GM21423 (cell line): ENCODE data around the gene SSB.
"Not testable (repeated sequence)": the region's sequence is repeated elsewhere in the genome, so short reads cannot be mapped to it uniquely, and the experiment has no call there.

Experiments used
- ATAC-seq: cut with Tn5 transposase; IDR thresholded peaks from one replicate; pipeline ENCODE4 v1.9.1; 2021; ENCODE audit warnings: mild to moderate bottlenecking, moderate library complexity; ENCODE audit not compliant: unreplicated experiment

SSB gene

DNA sequence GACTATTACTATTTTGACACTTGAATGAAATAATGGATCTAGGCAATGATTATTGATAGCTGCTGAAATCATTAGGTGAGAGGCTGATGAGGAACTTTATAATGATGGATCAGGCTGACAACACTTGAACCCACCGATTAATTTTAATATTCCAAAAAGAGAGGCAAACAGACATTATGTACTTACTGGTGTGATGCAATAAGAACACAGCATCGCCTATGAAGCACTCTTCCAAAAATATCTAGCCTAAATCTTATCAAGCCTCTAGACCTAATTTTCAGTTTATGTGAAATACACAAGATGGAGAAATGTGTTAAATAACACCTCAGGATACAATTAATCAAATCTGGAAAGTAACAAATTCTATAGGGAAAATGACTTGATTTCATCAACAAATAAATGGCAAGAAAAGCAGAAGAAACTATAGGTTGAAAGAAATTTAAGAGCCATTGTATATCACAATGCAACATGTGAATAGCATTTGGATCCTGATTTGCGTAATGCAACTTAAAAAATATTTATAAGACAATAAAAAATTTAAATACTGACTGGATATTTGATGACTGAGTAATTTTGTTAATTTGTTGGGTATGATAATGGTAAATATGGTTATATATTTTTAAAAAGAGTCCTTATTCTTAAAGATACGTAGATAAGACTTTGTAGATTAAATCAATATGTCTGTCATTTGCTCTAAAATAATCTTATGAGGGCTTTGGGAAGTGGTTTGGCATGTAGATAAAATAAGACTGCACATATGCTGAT lies 17.2 kb upstream of the SSB start:
- ATAC-seq, result no peak

DNA sequence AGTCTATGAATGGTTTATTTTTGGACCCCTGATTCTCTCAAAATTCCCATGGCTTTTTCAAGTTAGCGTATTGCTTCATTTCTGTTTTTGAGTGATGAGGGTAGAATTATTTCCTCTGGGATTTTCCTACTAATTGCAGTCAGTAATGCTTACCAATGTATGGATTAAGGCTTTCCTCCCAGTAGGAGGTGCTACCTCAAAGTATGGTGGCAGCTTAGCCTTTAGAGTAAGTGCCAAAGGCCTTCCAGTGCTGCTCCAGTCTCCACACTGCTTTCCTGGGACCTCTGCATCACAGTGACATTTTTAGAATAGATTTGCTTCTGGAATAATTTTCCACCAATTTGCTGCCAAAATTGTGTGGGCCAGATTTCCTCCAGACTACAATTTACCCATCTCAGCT lies 16.2 kb upstream of the SSB start:
- ATAC-seq, result no peak

DNA sequence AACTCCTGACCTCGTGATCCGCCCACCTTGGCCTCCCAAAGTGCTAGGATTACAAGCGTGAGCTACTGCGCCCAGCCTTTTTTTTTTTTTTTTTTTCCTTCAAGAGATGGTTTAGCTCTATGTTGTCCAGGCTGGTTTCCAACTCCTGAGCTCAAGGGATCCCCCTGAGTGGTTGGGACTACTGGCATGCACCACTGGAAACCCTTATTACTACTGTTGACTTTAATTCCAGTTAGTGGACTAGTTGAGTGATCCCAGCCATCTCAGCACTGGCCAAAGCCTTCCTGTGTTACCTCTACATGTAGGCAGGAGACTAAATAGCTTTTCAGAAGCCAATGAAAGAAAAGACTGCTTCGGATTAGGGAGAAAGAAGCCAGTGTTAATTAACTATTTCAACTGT lies 8.1 kb upstream of the SSB start:
- ATAC-seq, result no peak

DNA sequence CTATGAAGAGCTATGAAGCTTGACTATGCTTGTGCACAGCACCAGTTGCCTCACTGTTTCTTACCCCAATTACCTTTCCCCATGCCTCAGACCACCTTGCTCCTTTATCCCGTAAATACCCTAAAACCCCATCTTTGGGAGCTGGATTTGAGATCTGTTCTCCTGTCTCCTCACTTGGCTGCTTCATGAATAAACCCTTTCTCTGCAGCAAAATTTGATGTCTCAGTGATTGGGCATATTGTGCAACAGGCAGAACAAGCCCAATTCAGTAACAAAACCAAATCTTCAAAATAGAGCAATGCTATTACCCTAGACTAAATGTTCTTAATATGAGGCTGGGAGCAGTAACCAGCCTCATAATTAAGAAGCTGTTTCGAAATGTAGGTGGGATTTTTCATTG lies 3.5 kb upstream of the SSB start:
- no peak for ATAC-seq

DNA sequence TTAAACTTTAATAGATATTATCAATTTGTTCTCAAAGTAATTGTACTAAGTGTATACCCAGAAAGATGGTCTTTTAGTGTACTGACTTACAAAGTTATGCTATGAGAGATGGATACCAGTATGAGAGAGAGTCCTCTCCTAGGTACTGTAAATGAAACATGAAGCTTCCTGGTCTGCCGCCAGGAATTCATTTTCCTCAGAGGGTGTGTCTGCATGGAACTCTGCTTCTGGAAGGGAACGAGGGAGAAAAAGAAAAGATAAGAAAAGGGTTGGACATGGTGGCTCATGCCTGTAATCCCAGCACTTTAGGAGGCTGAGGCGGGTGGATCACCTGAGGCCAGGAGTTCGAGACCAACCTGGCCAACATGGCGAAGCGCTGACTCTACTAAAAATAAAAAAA lies 2.2 kb upstream of the SSB start:
- no peak for ATAC-seq

DNA sequence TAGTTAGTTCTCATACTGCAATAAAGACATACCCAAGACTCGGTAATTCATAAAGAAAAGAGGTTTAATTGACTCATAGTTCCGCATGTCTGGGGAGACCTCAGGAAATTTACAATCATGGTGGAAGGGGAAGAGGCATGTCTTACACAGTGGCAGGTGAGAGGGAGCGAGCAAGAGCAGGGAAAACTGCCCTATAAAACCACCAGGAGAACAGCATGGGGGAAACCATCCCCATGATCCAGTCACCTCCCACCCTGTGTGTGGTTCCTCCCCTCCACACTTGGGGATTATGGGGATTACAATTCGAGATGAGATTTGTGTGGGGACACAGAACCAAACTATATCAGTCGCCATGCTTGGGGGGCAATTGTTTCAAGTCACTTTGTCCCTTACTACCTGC lies 1.1 kb upstream of the SSB start:
- ATAC-seq, result no peak

DNA sequence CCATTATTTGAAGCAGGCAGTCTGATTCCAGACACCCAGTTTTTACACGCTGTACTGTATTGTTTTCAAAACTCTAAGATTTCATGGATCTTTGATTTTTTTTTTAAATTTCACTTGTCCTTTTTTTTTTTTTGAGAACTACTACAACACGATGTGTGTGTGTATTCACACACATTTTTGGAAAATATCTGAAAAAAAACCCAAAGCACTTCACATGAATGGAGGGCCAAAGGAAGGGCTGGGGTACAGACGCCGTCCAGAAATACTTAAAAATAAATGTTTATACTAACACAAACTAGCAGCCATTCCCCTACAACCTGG lies 314 bp upstream of the SSB start:
- ATAC-seq, result no peak

DNA sequence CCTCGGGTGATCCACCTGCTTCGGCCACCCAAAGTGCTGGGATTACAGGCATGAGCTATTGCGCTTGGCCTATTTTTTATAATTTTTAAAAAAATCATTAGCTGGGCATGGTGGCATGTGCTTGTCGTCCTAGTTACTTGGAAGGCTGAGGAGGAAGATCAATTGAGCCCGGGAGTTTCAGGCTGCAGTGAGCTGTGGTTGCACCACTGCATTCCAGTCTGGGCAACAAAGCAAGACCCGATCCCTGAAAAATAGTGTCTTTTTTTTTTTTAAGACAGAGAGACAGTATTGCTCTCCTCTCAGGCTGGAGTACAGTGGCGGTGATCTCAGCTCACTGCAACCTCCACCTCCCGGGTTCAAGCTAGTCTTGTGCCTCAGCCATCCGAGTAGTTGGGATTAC lies 4.8 kb downstream of the SSB start:
- no peak for ATAC-seq

DNA sequence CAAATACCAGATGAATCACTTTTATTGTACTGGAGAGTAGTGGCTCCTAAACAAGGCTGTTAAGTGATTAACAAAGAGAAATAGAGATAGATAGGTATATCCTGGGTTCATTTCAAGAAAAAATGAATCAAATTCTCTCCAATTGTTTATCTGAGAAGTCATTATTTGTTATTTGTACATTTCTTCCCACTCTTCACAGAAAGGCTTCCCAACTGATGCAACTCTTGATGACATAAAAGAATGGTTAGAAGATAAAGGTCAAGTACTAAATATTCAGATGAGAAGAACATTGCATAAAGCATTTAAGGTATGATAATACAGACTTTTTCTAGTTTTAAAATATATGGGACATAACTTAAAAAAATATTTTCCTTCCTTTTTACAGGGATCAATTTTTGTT lies 7.9 kb downstream of the SSB start:
- ATAC-seq, result no peak

DNA sequence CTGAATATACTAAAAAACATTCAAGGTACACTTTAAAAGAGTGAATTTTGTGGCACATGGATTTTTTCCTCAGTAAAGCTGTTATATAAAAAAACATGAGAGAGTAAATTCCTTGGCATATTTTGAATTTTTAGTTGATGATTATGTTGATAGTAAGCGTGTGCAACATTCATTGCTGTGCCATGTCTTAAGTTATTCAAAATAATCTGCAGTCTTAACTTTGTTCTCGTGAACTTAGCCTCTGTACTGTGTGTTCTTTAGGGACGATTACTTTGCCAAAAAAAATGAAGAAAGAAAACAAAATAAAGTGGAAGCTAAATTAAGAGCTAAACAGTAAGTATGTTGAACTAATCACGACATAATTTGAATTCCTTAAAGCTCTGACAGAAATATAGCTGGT lies 9.6 kb downstream of the SSB start:
- ATAC-seq, result no peak

DNA sequence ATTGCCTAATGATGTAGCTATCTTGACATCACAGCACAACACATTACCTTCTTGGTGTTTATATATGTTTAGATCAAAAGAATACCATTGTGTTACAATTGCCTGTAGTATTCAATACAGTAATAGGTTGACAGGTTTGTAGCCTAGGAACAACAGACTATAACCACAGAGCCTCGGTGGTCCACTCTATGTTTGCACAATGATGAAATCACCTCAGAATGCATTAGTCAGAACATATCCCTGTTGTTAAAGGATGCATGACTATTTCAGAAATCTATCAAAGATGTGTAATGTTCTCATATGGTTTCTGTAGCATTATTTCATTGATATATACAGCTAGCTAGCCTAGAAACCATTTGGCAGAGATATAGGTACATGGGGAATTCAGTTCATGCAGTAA lies 17.2 kb downstream of the SSB start:
- ATAC-seq, result no peak

DNA sequence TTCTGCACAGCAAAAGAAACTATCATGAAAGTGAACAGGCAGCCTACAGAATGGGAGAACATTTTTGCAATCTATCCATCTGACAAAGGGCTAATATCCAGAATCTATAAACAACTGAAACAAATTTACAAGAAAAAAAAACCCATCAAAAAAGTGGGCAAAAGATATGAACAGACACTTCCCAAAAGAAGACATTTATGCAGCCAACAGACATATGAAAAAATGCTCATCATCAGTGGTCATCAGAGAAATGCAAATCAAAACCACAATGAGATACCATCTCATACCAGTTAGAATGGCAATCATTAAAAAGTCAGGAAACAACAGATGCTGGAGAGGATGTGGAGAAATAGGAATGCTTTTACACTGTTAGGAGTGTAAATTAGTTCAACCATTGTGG lies 18.3 kb downstream of the SSB start:
- ATAC-seq, result not testable (repeated sequence)

DNA sequence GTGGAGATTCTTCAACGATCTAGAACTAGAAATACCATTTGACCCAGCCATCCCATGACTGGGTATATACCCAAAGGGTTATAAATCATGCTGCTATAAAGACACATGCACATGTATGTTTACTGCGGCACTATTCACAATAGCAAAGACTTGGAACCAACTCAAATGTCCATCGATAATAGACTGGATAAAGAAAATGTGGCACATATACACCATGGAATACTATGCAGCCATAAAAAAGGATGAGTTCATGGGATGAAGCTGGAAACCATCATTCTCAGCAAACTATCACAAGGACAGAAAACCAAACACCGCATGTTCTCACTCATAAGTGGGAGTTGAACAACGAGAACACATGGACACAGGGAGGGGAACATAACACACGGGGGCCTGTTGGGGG lies 18.7 kb downstream of the SSB start:
- not testable (repeated sequence) for ATAC-seq

DNA sequence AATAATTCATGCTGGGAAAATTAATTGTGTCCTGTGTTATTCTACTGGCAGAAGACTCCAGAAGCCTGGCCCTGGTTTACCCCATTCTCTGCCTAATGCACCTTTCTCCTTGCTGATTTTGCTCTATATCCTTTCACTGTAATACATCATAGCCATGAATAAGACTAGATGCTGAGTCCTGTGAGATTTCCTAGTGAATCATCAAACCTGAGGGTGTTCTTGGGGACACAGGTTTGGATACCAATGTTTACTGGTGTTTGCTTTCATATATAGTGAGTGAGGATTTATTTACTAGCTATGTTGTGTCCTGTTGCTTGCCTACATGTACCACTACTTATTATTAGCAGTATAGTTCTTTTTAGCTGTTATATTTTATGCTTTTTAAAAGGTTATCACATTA lies 19.6 kb downstream of the SSB start:
- ATAC-seq, result no peak

DNA sequence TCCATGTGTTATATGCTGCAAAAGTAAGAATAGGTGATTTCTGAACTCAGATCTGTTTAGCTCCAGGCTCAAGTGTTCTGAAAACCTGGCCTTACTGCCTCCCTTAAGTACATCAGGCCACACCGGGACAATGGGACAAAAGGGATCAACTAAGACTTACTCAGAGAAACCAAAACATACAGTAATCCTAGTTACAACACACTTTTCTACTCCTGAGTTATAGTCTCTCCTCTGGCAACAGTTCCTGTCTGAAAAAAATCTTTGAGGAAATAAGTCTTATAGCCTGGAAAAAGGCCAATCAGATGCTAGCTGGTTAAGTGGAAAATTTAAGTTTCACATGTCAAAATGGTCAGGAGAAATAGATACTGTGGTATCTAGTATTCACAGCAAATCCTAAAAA lies 20.4 kb downstream of the SSB start:
- no peak for ATAC-seq

DNA sequence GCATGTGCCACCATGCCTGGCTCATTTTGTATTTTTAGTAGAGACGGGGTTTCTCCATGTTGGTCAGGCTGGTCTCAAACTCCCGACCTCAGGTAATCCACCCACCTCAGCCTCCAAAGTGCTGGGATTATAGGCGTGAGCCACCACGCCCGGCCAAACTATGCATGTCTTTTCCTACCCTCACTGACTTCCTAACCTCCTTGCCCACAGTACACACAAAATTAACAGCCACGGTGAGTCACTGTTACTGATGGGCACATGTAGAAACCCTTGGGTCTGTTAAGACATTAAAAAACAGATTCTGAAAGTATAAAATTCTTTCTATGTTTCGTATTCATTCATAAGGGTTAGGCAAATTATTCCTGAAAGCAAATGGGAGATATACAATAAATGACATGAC lies 21.4 kb downstream of the SSB start:
- ATAC-seq, result not testable (repeated sequence)

DNA sequence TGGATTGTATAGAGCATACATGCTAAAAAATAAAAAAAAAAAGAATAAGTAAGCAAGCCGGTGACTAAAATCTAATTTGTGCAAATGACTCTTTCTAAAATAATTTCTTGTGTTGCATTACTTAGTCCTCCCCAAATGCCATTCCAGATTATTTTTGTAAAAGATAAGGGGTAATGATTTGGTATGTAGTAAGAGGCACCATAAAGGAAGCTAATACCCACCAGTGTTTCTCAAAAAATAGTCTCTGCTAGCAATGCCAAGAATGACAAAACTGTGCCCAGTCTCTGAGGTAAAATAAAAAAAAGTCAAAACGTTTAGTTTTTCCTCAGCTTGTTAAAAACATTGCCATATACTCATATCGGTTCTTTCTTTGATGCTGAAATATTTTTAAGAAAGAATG lies 23.4 kb downstream of the SSB start:
- no peak for ATAC-seq

DNA sequence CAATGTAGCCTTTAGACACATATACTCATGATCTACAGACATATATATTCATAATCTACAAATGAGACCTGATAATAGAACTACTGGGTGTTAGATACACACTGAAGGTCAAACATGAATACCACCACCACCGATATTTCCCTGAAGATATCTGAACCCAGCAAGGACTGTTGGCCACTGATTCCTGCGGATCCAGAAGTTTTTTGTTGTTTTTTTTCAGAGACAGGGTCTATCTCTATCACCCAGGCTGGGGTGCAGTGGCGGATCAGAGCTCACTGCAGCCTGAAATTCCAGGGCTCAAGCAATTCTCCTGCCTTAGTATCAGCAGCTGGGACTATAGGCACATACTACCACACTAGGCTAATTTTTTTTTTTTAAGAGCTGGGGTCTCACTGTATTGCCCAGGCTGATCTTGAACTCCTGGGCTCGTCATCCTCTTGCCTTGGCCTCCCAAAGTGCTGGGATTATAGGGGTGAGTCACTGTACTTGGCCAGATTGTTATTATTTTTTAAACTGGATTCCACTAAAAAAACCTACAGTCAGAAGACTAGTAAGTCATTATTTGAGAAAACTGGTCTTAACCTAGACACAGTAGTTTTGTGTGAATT lies 24.2 kb downstream of the SSB start:
- no peak for ATAC-seq

DNA sequence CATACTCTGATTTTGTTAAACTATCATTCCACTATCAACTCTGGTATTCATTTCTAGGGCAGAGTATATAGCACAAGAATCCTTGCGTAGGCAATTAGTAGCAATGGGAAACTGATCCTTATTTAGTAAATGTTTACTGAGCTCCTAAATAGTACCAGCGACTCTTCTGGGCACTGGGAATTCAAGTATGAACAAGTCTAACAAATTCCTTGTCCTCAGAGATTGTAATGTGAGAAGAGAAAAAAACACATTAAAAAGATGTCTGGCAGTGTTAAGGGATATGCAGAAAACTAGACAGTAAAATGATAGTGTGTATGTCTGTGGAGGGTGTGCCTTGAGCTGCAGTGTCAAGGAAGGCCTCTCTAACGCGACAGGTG lies 25.3 kb downstream of the SSB start:
- no peak for ATAC-seq

DNA sequence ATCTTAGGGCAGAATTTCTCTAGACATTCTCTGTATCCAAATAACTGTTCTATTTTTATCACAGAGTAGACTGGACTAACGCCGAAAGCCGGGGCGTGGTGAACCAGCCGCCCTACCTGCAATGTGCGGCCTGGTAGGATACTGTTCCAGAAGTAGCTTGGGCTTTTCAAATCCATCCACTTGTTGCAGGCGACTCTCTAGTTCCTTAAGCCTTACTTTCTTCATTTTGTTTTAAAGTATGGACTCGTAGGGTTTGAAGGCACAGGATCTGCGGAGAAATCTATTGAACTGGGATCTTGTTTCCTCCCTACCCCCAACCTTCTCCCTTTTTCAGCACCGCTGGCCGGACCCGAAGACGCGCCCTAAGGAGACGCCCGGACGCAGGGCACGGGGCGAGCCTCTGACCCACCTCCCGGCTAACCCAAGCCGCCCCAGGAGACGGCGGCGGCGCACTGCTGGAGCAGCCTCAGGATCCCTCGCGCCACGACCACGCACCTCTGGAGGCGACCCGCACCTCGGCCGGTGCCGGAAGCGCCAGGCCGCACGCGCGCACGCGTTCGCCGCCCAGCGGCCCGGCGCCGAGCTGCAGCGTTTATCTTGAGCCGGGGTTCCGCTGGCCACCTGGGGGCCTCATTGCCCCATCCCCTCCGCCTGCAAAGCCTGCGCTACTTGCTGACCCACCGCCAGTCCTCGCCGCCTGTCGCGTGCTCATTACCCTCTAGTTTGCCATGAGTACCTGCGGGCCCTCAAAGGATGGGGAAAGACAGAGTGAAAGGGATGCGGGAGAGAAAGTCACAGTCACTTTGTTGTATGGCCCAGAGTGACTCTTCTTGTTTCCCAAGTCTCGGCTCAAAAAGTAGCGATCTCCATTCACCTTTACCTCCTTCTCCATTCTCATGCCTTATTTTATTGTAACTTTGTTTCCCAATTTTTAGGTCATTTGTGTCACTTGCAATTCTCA lies 26.0 kb downstream of the SSB start, which contains the start of gene METTL5:
Gene METTL5, minus strand, starts transcription at position 533 of the 961 bp plus-strand sequence. Its CDS starts 308 bp downstream, at position 225.
- peak; percentile 64 for ATAC-seq

DNA sequence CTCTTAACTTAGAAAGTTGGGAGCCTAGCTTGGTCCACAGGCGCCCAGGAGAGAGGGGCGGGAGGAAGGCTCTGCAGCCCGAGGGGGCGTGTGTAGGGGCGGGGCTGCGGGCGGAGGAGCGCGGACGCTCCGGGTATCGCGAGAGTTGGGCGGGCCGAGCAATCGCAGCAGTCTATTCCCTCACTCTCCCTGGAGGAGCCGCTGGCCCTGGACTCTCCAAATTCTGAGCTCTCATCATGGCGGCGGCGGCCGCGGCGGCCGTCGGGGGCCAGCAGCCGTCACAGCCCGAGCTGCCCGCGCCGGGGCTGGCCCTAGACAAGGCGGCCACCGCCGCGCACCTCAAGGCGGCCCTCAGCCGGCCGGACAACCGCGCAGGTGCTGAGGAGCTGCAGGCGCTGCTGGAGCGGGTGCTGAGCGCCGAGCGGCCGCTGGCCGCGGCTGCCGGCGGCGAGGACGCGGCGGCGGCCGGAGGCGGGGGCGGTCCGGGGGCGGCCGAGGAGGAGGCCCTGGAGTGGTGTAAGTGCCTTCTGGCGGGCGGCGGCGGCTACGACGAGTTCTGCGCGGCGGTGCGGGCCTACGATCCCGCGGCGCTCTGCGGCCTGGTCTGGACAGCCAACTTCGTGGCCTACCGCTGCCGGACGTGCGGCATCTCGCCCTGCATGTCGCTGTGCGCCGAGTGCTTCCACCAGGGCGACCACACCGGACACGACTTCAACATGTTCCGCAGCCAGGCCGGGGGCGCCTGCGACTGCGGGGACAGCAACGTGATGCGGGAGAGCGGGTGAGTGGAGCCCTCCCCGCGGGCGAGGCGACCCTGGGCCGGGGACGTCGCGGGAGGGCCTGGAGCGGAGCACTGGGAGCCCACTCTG lies 28.8 kb downstream of the SSB start, which contains the start of gene UBR3:
Gene UBR3, plus strand, starts transcription at position 183 of the 869 bp plus-strand sequence. Its CDS starts 54 bp downstream, at position 237.
- ATAC-seq, result peak; percentile 82
